Left hindlimb (tissue), 1 donor: ENCODE results near the gene SDC3.
A peak's percentile ranks its signal among the peaks of the same experiment; 100 is the strongest.
"Not testable (repeated sequence)": the region's sequence is repeated elsewhere in the genome, so short reads cannot be mapped to it uniquely, and the experiment has no call there.

ENCODE experiments used
- DNase-seq: peaks from one replicate; pipeline ENCODE4 v3.0.0-alpha.2; 2018

The SDC3 gene

GRCh38 chr1:30874176-30874575 lies 34.4 kb downstream of the SDC3 start:
- DNase-seq, result no peak

GRCh38 chr1:30872948-30873263 lies 35.7 kb downstream of the SDC3 start:
- DNase-seq, result no peak

- no peak for DNase-seq
These were observed 36.3 kb downstream of the SDC3 start for GRCh38 chr1:30872033-30872947.

GRCh38 chr1:30871276-30871871 lies 37.2 kb downstream of the SDC3 start:
- DNase-seq, result no peak

GRCh38 chr1:30870656-30871055 lies 37.9 kb downstream of the SDC3 start:
- no peak for DNase-seq

DNA sequence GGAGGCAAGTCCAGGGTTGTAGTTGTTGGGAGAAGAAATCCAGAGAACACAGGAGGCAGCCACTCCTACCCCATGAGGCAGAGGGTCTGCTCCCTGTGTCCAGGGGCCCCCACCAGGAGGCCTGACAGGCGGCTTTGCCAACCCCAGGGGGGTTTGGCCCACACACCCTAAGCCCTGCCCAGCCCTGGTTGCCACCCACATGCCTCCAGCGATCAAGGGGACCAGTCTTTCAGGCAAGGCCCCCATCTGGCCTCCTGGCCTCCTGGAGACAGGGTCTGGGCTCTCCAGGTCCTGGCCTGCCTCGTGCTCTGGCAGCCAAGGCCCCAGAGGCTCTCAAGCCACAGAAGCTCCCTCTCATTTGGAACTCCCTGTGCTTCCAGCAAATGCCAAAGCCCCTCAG lies 38.5 kb downstream of the SDC3 start:
- no peak for DNase-seq

DNA sequence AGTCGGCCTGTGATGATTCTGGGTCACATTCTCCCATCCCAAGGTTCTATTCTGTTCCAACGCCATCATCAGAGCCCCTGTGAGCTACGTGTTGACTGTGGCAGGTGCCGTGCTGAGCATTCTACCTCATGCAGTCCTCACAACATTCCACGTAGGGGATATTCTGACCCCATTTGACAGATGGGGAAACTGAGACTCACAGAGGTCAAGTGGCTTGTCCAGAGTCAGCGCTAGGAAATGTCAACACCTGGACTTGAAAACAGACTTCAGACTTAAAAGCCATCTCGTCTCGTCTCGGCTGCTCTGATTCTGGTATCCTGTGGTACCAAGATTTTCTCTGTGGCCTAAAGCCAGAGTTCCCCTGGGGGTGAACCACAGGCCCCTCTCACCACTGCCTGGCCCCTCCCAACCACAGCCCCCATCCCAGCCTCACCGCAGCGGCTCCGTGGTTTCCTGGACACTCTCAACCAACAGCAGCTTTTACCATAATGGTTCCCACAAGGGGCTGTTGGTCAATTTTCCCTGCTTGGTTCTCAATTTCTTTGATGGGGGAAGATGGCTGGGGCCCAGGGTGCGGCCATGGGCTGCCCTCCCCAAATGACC lies 39.6 kb downstream of the SDC3 start:
- peak; percentile 77 for DNase-seq

DNA sequence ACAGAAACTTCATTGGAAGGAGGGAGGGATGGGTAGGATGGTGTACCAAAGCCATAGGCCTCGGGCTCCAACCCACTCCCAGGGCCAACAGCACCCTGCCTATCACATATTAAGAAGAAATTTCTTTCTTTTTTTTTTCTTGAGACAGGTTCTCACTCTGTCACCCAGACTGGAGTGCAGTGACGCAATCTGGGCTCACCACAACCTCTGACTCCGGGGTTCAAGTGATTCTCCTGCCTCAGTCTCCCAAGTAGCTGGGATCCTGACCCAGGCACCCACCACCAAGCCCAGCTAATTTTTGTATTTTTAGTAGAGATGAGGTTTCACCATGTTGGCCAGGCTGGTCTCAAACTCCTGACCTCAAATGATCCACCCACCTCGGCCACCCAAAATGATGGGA lies 40.5 kb downstream of the SDC3 start:
- DNase-seq, result not testable (repeated sequence)

- no peak for DNase-seq
These were observed 41.0 kb downstream of the SDC3 start for GRCh38 chr1:30867537-30867936.

DNA sequence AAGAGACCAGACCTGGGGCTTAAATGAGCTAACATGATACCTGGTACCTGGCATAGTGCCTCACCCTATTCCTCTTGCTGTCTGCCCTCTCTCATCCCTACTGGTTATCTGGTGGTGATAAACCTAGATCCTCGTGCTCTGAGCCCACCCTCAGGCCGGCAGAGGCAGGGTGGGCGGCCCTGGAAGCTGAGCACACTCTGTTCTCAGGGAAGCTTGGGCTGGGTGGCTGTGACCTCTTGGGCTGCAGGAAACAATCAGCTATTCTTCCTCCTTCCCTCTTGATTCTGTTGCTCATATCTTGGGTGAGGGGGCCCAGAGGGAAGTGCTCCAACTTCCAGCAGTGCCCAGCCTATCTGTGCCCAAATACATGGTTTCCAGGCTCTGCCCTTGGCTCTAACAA lies 42.0 kb downstream of the SDC3 start:
- no peak for DNase-seq

GRCh38 chr1:30864681-30865080 lies 43.9 kb downstream of the SDC3 start:
- DNase-seq, result no peak

GRCh38 chr1:30863858-30864604 lies 44.5 kb downstream of the SDC3 start:
- DNase-seq, result no peak

DNA sequence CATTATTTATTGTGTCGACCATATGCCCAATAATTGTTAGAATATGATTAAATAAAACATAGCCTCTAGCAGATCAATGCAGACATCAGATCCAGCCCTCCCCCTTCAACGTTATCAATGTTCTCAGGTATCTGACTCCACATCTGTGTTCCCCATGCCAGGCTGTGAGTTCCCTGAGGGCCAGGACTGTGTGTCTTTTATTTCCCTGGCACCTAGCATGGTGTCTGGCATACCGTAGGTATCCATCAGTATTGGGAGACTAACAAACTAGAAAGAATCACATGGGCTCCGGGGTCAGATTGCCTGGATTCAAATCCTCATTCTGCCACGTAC lies 48.3 kb downstream of the SDC3 start:
- DNase-seq, result no peak

GRCh38 chr1:30857964-30858363 lies 50.6 kb downstream of the SDC3 start:
- DNase-seq, result no peak

GRCh38 chr1:30857062-30857461 lies 51.5 kb downstream of the SDC3 start:
- DNase-seq, result no peak

DNA sequence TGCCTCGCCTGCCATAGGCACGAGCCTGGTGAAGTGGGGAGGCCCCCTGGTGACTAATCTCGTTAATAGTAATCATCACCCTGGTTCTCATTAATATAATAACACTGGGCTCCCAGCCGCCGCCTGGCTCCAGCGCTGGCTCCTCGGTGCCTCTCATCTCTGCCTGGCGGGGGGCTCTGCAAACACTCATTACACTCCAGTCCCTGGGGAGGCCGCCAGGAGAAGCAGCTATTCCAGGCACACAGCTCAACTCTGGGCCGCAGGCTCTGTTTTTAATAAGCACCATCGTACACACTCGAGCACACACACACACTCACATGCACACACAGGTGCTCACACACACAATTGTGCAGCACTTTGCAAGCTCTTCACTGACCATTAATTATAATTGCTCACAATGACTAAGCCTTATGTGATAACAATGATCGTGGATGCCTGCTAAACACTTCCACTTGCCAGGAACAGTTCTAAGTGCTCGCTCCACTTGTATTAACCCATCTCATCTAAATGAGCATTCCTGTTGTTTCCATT lies 52.2 kb downstream of the SDC3 start:
- no peak for DNase-seq

DNA sequence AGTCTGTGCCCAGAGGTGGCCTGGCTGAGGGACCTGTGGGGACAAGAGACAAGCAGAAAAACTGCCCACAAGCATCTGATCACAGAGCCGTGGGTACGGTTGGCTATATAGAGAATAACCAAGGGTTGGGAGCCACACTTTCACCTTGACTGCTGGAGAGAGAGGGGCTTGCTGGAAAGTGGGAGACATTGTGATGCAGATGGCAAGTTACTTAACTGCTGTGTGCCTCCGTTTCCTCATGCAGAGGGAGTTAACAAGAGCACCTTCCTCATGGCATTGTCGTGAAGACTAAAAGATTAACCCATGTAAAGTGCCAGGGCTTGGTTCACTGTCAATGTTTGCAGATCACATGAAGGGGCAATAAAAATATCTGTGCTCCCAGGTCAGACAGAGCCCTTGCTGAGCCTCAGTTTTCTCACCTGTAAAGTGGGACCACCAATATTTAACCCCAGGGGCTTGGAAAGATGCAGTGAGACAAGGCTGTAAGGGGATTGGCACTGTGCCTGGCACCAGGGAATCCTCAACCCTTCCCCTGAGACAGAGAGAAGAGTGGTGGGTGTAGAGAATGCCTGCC lies 52.8 kb downstream of the SDC3 start:
- DNase-seq, result no peak

- no peak for DNase-seq
These were observed 55.2 kb downstream of the SDC3 start for GRCh38 chr1:30853350-30853749.

- no peak for DNase-seq
These were observed 56.5 kb downstream of the SDC3 start for GRCh38 chr1:30852026-30852425.

GRCh38 chr1:30851286-30851685 lies 57.3 kb downstream of the SDC3 start:
- DNase-seq, result no peak

DNA sequence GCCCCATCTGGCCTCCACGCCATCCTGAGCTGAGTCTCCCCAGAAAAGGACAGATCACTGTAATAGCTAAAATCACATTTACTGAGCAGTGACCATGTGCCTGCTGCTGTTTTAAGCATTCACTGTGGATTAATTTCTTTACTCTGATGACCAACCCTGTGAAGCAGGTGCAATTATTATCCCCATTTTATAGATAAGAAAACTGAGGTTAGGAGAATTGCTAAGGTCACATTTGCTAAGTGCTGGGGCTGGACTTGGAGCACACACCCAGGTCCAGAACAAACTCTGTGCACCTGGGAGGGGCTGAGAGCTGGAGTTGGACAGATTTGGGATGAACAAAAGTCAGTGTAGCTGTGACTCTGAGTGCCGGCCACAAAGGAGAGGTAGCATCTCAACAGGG lies 58.0 kb downstream of the SDC3 start:
- no peak for DNase-seq

DNA sequence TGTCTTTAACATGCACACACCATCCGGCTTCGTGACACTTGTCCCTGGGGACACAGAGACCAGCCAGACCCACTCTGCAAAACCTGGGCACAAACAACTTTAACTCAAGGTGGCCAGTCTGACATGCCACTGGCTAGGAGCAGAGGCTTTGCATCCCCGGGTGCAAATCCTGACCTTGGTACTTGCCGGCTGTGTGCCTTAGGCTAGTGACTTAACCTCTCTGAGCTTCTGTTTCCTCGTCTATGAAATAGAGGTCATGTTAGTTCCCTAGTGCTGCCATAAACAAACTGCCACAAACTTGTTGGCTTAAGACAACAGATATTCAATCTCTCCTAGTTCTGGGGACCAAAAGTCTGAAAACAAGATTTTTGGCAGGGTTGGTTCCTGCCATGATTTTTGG lies 60.4 kb downstream of the SDC3 start:
- DNase-seq, result no peak

GRCh38 chr1:30847358-30847972 lies 61.1 kb downstream of the SDC3 start:
- DNase-seq, result peak; percentile 74
